HepG2 (cell line): ENCODE data around the gene SPIN1. TPM values are rescaled to one million over a fixed set of nuclear protein-coding genes. Genes with fewer than 3 reads are reported as not detected.

ENCODE experiments used
- DR1 ChIP-seq: sonication (generic); formaldehyde crosslinking; IDR thresholded peaks from 2 replicates; pipeline ENCODE4 v1.8.0; 2021; ENCODE audit warnings: mild to moderate bottlenecking, missing genetic modification reagents, inconsistent platforms
- KMT2A ChIP-seq: sonication (generic); formaldehyde crosslinking; IDR thresholded peaks from 2 replicates; pipeline ENCODE4 v1.4.0; 2020; ENCODE audit warnings: missing genetic modification reagents
- MIXL1 ChIP-seq: IDR thresholded peaks from 2 replicates; pipeline ENCODE4 v1.6.1; 2016
- MTA3 ChIP-seq: sonication (generic); formaldehyde crosslinking; IDR thresholded peaks from 2 replicates; pipeline ENCODE4 v1.4.0; 2020; ENCODE audit warnings: missing genetic modification reagents
- SAP130 ChIP-seq: IDR thresholded peaks from 2 replicates; pipeline ENCODE4 v1.6.1; 2016; ENCODE audit warnings: low read depth
- U2AF1 ChIP-seq: fragments of 200-400 bp; formaldehyde crosslinking; optimal IDR thresholded peaks from 2 replicates; pipeline ENCODE3; 2017; ENCODE audit warnings: mild to moderate bottlenecking, low read depth, low read length
- ZNF530 ChIP-seq: sonication (generic); formaldehyde crosslinking; IDR thresholded peaks from 2 replicates; pipeline ENCODE4 v1.5.0; 2020; ENCODE audit warnings: low read depth, mild to moderate bottlenecking, missing genetic modification reagents
- polyA plus RNA-seq, 8 experiments: library from polyadenylated mRNA; depleted of rRNA in 3 of 8; stranded (reverse) in 7 of 8; unstranded in 1 of 8; fragments of >200 nt; fragmentation: Illumina TruSeq in 4 of 8; extraction: Trizol in 4 of 8; gene quantifications; 2 replicates each; pipeline versions ENCODE4 v1.2.1 to v1.2.3, GENCODE V29; 2011 to 2016; ENCODE audit warnings: low read depth in 4 of 8, missing spikeins in 1 of 8, mixed read lengths in 1 of 8; ENCODE audit not compliant: insufficient read depth in 1 of 8
- total RNA-seq, 5 experiments: library from RNA; depleted of rRNA; stranded (reverse); fragments of >200 nt; fragmentation: Illumina TruSeq; extraction: Trizol; gene quantifications; 2 replicates each; pipeline ENCODE4 v1.2.3, GENCODE V29; 2016; ENCODE audit warnings: low read depth in 1 of 5
- TF ChIP-seq, protein P1 (sequence below): sonication (generic); formaldehyde crosslinking; IDR thresholded peaks from 2 replicates; pipeline ENCODE4 v1.5.0; 2020; ENCODE audit warnings: mild to moderate bottlenecking, missing genetic modification reagents, borderline replicate concordance
- TF ChIP-seq, protein P2 (sequence below): sonication (generic); formaldehyde crosslinking; IDR thresholded peaks from 2 replicates; pipeline ENCODE4 v1.4.0; 2020; ENCODE audit warnings: missing genetic modification reagents
- TF ChIP-seq, protein P3 (sequence below): sonication (generic); formaldehyde crosslinking; IDR thresholded peaks from 2 replicates; pipeline ENCODE4 v1.9.0; 2021; ENCODE audit warnings: missing genetic modification reagents, borderline replicate concordance
- TF ChIP-seq, protein P4 (sequence below): sonication (generic); formaldehyde crosslinking; IDR thresholded peaks from 2 replicates; pipeline ENCODE4 v1.8.1; 2023; ENCODE audit warnings: mild to moderate bottlenecking, missing genetic modification reagents
- TF ChIP-seq, protein P5 (sequence below): IDR thresholded peaks from 2 replicates; pipeline ENCODE4 v1.6.1; 2016; ENCODE audit warnings: control low read depth
- TF ChIP-seq, protein P6 (sequence below): sonication (generic); formaldehyde crosslinking; IDR thresholded peaks from 2 replicates; pipeline ENCODE4 v1.5.1; 2020; ENCODE audit warnings: mild to moderate bottlenecking, missing genetic modification reagents
- TF ChIP-seq, protein P7 (sequence below): sonication (generic); formaldehyde crosslinking; conservative IDR thresholded peaks from 2 replicates; pipeline ENCODE4 v1.5.0; 2020; ENCODE audit warnings: missing genetic modification reagents

Gene SPIN1
- total and polyA plus RNA-seq, 2 of the 13 experiments (the other 11 are each of a cell fraction or from before 2014, with no cell fraction given), result 20.0 to 24.3 TPM

DNA sequence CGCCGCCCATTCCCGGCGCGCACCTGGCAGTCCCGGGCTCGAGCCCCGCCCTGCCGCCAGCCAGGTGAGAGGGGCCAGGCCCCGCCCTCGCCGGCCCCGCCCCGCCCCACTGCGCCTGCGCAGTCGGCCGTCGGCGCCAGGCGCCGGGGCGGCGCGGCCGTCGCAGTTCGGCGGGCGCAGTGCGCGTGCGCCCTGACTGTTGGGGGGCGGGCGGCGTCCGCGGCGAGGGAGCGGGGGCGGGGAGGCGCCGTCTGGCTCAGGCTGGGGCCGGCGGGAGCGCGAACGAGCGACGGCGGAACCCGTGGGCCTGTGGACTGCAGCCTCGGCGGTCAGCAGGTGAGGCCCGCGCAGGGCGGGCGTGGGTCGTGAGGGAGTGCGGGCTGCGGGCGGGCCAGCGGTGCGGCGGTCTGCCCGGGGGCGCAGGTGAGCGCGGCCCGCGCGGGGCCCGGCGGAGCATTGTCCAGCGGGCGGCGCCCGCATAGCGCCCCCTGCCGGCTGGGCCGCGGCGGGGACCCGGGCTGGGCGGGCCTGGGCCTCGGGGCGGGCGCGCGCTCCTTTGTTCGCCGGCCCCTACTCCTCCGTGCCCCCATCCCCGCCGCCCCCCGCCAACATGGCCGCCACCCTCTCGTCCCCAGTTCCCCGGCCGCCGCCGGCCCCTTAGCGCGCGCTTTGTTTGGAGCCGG lies at the start of gene SPIN1 (continued):
- TF ChIP-seq, protein P1, sequence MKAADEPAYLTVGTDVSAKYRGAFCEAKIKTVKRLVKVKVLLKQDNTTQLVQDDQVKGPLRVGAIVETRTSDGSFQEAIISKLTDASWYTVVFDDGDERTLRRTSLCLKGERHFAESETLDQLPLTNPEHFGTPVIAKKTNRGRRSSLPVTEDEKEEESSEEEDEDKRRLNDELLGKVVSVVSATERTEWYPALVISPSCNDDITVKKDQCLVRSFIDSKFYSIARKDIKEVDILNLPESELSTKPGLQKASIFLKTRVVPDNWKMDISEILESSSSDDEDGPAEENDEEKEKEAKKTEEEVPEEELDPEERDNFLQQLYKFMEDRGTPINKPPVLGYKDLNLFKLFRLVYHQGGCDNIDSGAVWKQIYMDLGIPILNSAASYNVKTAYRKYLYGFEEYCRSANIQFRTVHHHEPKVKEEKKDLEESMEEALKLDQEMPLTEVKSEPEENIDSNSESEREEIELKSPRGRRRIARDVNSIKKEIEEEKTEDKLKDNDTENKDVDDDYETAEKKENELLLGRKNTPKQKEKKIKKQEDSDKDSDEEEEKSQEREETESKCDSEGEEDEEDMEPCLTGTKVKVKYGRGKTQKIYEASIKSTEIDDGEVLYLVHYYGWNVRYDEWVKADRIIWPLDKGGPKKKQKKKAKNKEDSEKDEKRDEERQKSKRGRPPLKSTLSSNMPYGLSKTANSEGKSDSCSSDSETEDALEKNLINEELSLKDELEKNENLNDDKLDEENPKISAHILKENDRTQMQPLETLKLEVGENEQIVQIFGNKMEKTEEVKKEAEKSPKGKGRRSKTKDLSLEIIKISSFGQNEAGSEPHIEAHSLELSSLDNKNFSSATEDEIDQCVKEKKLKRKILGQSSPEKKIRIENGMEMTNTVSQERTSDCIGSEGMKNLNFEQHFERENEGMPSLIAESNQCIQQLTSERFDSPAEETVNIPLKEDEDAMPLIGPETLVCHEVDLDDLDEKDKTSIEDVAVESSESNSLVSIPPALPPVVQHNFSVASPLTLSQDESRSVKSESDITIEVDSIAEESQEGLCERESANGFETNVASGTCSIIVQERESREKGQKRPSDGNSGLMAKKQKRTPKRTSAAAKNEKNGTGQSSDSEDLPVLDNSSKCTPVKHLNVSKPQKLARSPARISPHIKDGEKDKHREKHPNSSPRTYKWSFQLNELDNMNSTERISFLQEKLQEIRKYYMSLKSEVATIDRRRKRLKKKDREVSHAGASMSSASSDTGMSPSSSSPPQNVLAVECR (CRISPR knock-in tag), result peak; percentile 4; the same call in 1 of the 2 replicates
- TF ChIP-seq, protein P2, sequence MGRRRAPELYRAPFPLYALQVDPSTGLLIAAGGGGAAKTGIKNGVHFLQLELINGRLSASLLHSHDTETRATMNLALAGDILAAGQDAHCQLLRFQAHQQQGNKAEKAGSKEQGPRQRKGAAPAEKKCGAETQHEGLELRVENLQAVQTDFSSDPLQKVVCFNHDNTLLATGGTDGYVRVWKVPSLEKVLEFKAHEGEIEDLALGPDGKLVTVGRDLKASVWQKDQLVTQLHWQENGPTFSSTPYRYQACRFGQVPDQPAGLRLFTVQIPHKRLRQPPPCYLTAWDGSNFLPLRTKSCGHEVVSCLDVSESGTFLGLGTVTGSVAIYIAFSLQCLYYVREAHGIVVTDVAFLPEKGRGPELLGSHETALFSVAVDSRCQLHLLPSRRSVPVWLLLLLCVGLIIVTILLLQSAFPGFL (CRISPR knock-in tag), result no peak
- TF ChIP-seq MIXL1 (CRISPR knock-in tag) (no peak), DR1 (CRISPR knock-in tag) (no peak), ZNF530 (no peak), MTA3 (CRISPR knock-in tag) (no peak), KMT2A (no peak), SAP130 (no peak), U2AF1 (no peak)
- TF ChIP-seq, protein P3, sequence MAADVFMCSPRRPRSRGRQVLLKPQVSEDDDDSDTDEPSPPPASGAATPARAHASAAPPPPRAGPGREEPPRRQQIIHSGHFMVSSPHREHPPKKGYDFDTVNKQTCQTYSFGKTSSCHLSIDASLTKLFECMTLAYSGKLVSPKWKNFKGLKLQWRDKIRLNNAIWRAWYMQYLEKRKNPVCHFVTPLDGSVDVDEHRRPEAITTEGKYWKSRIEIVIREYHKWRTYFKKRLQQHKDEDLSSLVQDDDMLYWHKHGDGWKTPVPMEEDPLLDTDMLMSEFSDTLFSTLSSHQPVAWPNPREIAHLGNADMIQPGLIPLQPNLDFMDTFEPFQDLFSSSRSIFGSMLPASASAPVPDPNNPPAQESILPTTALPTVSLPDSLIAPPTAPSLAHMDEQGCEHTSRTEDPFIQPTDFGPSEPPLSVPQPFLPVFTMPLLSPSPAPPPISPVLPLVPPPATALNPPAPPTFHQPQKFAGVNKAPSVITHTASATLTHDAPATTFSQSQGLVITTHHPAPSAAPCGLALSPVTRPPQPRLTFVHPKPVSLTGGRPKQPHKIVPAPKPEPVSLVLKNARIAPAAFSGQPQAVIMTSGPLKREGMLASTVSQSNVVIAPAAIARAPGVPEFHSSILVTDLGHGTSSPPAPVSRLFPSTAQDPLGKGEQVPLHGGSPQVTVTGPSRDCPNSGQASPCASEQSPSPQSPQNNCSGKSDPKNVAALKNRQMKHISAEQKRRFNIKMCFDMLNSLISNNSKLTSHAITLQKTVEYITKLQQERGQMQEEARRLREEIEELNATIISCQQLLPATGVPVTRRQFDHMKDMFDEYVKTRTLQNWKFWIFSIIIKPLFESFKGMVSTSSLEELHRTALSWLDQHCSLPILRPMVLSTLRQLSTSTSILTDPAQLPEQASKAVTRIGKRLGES (CRISPR knock-in tag), result no peak
- TF ChIP-seq, protein P4, sequence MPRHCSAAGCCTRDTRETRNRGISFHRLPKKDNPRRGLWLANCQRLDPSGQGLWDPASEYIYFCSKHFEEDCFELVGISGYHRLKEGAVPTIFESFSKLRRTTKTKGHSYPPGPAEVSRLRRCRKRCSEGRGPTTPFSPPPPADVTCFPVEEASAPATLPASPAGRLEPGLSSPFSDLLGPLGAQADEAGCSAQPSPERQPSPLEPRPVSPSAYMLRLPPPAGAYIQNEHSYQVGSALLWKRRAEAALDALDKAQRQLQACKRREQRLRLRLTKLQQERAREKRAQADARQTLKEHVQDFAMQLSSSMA (CRISPR knock-in tag), result no peak
- TF ChIP-seq, protein P5, sequence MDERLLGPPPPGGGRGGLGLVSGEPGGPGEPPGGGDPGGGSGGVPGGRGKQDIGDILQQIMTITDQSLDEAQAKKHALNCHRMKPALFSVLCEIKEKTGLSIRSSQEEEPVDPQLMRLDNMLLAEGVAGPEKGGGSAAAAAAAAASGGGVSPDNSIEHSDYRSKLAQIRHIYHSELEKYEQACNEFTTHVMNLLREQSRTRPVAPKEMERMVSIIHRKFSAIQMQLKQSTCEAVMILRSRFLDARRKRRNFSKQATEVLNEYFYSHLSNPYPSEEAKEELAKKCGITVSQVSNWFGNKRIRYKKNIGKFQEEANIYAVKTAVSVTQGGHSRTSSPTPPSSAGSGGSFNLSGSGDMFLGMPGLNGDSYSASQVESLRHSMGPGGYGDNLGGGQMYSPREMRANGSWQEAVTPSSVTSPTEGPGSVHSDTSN (CRISPR knock-in tag), result no peak
- TF ChIP-seq, protein P6, sequence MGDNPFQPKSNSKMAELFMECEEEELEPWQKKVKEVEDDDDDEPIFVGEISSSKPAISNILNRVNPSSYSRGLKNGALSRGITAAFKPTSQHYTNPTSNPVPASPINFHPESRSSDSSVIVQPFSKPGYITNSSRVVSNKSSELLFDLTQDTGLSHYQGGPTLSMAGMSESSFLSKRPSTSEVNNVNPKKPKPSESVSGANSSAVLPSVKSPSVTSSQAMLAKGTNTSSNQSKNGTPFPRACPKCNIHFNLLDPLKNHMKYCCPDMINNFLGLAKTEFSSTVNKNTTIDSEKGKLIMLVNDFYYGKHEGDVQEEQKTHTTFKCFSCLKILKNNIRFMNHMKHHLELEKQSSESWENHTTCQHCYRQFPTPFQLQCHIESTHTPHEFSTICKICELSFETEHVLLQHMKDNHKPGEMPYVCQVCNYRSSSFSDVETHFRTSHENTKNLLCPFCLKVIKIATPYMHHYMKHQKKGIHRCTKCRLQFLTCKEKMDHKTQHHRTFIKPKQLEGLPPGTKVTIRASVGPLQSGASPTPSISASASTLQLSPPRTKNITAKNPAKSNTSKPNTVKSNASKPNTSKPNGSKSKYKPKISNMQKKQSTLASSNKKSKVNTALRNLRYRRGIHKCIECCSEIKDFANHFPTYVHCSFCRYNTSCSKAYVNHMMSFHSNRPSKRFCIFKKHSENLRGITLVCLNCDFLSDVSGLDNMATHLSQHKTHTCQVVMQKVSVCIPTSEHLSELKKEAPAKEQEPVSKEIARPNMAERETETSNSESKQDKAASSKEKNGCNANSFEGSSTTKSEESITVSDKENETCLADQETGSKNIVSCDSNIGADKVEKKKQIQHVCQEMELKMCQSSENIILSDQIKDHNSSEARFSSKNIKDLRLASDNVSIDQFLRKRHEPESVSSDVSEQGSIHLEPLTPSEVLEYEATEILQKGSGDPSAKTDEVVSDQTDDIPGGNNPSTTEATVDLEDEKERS, result no peak
- TF ChIP-seq, protein P7, sequence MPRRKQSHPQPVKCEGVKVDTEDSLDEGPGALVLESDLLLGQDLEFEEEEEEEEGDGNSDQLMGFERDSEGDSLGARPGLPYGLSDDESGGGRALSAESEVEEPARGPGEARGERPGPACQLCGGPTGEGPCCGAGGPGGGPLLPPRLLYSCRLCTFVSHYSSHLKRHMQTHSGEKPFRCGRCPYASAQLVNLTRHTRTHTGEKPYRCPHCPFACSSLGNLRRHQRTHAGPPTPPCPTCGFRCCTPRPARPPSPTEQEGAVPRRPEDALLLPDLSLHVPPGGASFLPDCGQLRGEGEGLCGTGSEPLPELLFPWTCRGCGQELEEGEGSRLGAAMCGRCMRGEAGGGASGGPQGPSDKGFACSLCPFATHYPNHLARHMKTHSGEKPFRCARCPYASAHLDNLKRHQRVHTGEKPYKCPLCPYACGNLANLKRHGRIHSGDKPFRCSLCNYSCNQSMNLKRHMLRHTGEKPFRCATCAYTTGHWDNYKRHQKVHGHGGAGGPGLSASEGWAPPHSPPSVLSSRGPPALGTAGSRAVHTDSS (CRISPR knock-in tag), result no peak
